GM18526 (cell line): Measurements from ENCODE around the gene GCA.

Experiments used
- POLR2A ChIP-seq: IDR thresholded peaks from 3 replicates; pipeline ENCODE4 v1.6.1; 2011; ENCODE audit not compliant: insufficient read length; ENCODE audit errors: extremely low read depth

GCA gene

GRCh38 chr2:162318328-162319180 lies 25.4 kb upstream of the GCA start, which contains the start of gene IFIH1:
Gene IFIH1 (minus strand): TSS chr2:162318684. CDS start chr2:162318307, 377 bp downstream.
- peak; percentile 59 for TF ChIP-seq POLR2A

- no peak for TF ChIP-seq POLR2A
Observed at GRCh38 chr2:162320864-162321517, 22.9 kb upstream of the GCA start.

- TF ChIP-seq POLR2A: no peak
Observed at GRCh38 chr2:162324953-162325352, 19.0 kb upstream of the GCA start.

- TF ChIP-seq POLR2A: no peak
Observed at GRCh38 chr2:162327134-162327769, 16.7 kb upstream of the GCA start.

DNA sequence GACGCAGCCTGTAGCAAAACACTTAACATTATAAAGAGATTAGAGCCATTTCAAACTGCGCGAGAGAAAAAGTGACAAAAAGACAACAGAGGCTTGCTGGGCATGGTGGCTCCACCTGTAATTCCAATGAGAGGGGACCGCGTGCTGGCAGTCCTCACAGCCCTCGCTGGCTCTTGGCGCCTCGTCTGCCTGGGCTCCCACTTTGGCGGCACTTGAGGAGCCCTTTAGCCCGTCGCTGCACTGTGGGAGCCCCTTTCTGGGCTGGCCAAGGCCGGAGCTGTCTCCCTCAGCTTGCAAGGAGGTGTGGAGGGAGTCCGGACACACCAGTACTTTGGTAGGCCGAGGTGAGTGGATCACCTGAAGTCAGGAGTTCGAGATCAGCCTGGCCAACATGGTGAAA lies 16.1 kb upstream of the GCA start:
- TF ChIP-seq POLR2A: no peak

DNA sequence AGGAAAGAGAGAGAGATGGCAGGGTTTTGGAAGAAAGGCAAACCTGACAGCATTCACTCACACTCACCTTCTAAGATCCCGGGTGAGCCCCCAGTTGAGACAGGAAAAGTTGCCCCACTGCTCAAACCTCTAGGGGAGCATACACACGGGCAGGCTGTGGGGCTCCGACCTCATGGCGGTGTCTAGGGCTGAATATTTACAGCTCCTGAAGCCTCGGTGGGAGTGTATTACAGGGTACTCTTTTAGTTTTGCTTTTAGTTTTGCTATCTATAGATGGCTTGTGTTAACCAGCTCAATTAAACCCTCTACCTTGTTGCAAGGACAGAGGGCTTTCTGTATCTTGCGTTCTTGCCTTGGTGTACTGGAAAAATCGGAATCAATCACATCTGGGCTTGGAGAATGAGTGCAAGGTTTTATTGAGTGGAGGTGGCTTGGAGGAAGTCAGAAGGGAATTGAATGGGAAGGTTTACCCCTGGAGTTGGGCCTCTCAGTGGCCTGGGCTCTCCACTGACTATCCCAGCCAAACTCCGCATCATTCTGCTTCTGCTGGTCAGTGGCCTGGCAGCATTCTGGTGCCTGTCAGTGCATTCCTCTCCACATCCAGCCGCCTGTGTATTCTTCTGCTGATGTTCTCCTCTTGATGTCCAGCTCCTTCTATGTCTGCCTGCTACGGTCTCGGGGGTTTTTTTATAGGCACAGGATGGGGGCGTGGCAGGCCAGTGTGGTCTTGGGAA lies 15.3 kb upstream of the GCA start:
- no peak for TF ChIP-seq POLR2A

GRCh38 chr2:162330881-162331280 lies 13.1 kb upstream of the GCA start:
- TF ChIP-seq POLR2A: no peak

- no peak for TF ChIP-seq POLR2A
Observed at GRCh38 chr2:162333968-162334367, 10.0 kb upstream of the GCA start.

DNA sequence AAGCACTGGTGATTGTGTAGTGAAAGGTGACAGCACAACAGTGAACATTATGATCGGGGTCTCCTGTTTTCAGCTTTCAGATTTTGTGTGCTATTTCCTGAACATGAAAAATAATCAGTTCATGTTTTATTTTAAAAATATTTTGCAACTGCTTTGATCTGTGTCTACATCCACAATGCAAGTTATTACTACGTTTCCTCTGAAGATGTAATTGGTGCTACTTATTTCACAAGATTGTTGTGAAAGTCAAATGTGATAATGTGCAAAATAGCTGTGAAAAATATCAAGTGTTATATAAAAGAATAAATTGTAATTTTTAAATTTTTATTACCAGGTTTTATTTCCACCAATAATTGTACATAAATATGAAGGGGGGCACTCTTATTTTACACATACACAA lies 6.1 kb upstream of the GCA start:
- no peak for TF ChIP-seq POLR2A

- no peak for TF ChIP-seq POLR2A
Observed at GRCh38 chr2:162340822-162341221, 3.1 kb upstream of the GCA start.

GRCh38 chr2:162342321-162342720 lies 1.6 kb upstream of the GCA start:
- no peak for TF ChIP-seq POLR2A

DNA sequence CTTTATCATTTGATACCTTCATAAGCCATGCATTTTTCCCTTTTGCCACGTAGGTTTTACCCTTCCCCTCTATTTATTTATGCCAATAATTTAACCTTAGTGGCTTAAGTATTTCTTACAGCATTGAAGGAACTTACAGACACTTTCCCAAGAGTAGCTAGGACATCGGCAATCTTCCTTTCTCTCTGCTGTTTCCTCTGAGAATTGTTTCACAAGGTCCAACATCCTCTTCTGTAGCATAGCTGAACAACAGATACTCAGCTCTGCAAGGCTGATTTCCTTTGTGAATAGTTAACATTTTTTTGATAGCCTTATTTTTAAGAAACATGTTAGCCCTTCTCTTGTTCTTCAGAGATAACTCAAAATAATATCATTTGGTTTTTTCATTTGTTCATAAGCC lies 1.1 kb upstream of the GCA start:
- TF ChIP-seq POLR2A: no peak

- TF ChIP-seq POLR2A: no peak
Observed at GRCh38 chr2:162343492-162343823, 474 bp upstream of the GCA start.

DNA sequence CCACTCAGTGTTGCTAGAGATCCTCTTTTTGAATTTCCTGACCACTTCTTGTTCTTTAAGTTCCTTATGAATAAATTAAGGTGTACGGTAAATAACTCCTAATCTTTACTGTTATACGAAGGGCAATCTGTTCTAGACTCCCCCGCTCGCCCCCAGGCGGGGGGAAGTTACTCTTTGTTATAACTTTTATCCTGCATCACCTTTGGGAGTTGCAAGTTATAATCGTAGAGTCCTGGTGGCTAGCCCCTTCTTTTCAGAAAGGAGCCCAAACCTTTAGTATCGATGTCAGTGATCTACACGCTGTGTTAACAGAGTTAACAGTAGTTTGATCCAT lies 652 bp downstream of the GCA start:
- TF ChIP-seq POLR2A: no peak

DNA sequence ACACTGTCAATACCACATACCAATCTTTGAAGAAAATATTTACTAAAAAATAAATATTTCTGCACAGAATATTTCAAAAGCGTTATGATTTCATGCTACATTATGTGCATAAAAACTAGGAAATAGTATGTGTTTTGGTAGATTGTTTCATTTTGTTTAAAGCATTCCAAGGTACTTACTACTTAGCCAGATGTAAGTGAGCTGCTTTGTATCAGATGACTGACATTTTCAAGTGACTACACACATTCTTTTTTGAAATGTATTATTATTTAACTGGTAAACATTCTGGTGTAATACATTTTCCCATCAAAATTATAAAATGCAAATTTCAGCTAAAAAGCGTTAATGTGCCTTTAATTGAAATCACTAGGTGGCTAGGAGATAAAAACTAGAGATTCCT lies 21.5 kb downstream of the GCA start:
- no peak for TF ChIP-seq POLR2A

DNA sequence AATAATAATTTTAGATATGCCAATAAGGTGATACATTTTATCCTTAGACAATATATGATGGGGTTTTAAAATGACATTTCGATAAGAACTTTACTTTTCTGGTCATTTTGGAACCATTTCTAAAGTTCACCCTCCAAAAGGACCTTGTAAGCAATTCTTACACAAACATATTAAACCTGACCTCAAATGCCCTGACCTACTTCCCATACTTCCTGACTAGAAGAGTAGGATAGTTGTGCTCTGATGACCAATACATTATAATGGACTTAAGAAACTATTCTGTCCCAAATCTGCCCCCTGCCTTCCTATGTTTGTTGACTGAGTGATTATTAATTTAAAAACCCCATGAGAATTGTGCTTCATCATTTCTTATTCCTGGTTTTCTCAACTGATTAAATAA lies 24.6 kb downstream of the GCA start:
- no peak for TF ChIP-seq POLR2A
